ENCODE data around the gene SSTR1. TPM values are rescaled to one million over a fixed set of nuclear protein-coding genes. Genes with fewer than 3 reads are reported as not detected.

The SSTR1 gene
- total RNA-seq, 1 donor from 2014 or later: not detected

- Mint-ChIP-seq H3K4me3 (ENCODE audit: unreplicated experiment) (no peak overlapping the region), H3K27me3 (ENCODE audit: low read depth, unreplicated experiment) (peaks cover 26% of the 10 kb centered on the region), H3K9me3 (ENCODE audit: unreplicated experiment) (peaks cover under 1% of the 10 kb centered on the region), H3K27ac (ENCODE audit: unreplicated experiment) (no peak overlapping the region), H3K36me3 (ENCODE audit: low read depth, unreplicated experiment) (no peaks in the 10 kb centered on the region), H3K4me1 (ENCODE audit: low read depth, unreplicated experiment) (peaks cover 7% of the 10 kb centered on the region)
- H3K9me3 ChIP-seq (ENCODE audit: insufficient read depth, low read depth, low read length): no peaks in the 10 kb centered on the region
- no peak overlapping the region for H3K4me3 ChIP-seq (ENCODE audit: insufficient read depth, low read depth, low read length)
- DNase-seq (ENCODE audit: low read depth): no peak
- no peak overlapping the region for H3K9ac ChIP-seq (ENCODE audit: low read length)
- H3K79me2 ChIP-seq (ENCODE audit: insufficient read depth, low read length): no peaks in the 10 kb centered on the region
- no peak overlapping the region for H2AFZ ChIP-seq (ENCODE audit: low read depth, low read length)
- no peaks in the 10 kb centered on the region for H4K20me1 ChIP-seq (ENCODE audit: insufficient read depth, low read length)
- FAIRE-seq: no peak
- H3K4me2 ChIP-seq (ENCODE audit: low read length): no peak overlapping the region
- H3K4me1 ChIP-seq (ENCODE audit: insufficient read depth, low read length): no peaks in the 10 kb centered on the region
- no peaks in the 10 kb centered on the region for H3K27me3 ChIP-seq (ENCODE audit: insufficient read depth, low read length)
- TF ChIP-seq EZH2 (IDR thresholded peaks at IDR 0.05; ENCODE audit: insufficient read depth, low read length): no peak
- peak; percentile 62 for TF ChIP-seq CTCF (IDR thresholded peaks at IDR 0.05; ENCODE audit: insufficient read depth, low read depth, low read length)
- H3K27ac ChIP-seq (ENCODE audit: low read depth, low read length): no peak overlapping the region
- H3K36me3 ChIP-seq (ENCODE audit: insufficient read depth, low read length): no peaks in the 10 kb centered on the region
These were observed 10.5 kb upstream of the SSTR1 start for GRCh38 chr14:38197001-38197783.

- Histone ChIP-seq H2AFZ (ENCODE audit: low read depth, low read length) (no peak overlapping the region), H3K9me3 (ENCODE audit: insufficient read depth, low read depth, low read length) (no peaks in the 10 kb centered on the region), H3K27ac (ENCODE audit: low read depth, low read length) (no peak overlapping the region), H3K9ac (ENCODE audit: low read length) (no peak overlapping the region), H3K4me1 (ENCODE audit: insufficient read depth, low read length) (no peaks in the 10 kb centered on the region), H3K36me3 (ENCODE audit: insufficient read depth, low read length) (no peaks in the 10 kb centered on the region), H4K20me1 (ENCODE audit: insufficient read depth, low read length) (no peaks in the 10 kb centered on the region), H3K4me3 (ENCODE audit: insufficient read depth, low read depth, low read length) (no peak overlapping the region), H3K27me3 (ENCODE audit: insufficient read depth, low read length) (no peaks in the 10 kb centered on the region), H3K79me2 (ENCODE audit: insufficient read depth, low read length) (no peaks in the 10 kb centered on the region), H3K4me2 (ENCODE audit: low read length) (no peak overlapping the region)
- no peak overlapping the region for H3K27ac Mint-ChIP-seq (ENCODE audit: unreplicated experiment)
- no peaks in the 10 kb centered on the region for H3K9me3 Mint-ChIP-seq (ENCODE audit: unreplicated experiment)
- peak; percentile 69 for DNase-seq (ENCODE audit: low read depth)
- H3K36me3 Mint-ChIP-seq (ENCODE audit: low read depth, unreplicated experiment): no peaks in the 10 kb centered on the region
- peaks cover 19% of the 10 kb centered on the region for H3K27me3 Mint-ChIP-seq (ENCODE audit: low read depth, unreplicated experiment)
- TF ChIP-seq CTCF (IDR thresholded peaks at IDR 0.05; ENCODE audit: insufficient read depth, low read depth, low read length): no peak
- no peak for TF ChIP-seq EZH2 (IDR thresholded peaks at IDR 0.05; ENCODE audit: insufficient read depth, low read length)
- no peak for FAIRE-seq
- peaks cover 4% of the 10 kb centered on the region for H3K4me1 Mint-ChIP-seq (ENCODE audit: low read depth, unreplicated experiment)
- no peak overlapping the region for H3K4me3 Mint-ChIP-seq (ENCODE audit: unreplicated experiment)
These were observed 9.8 kb upstream of the SSTR1 start for GRCh38 chr14:38197784-38198335.

DNA sequence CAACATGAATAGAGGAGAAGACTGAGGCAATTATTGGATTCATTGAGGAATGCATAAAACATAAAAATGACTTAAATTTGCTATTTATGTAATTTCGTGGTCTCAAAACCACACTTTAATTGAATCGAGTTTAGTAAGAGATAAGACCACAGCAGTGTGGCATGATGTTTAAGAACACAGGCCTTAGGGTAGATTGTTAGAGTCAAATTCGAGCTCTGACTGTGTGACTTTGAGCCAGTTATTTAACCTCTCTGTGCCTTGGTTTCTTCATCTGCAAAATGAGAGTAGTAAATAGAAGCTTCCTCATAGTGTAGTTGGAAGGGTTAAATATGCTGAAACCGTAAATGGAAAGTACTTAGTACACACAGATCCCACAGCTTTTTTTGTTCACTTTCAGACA lies 9.3 kb upstream of the SSTR1 start:
- H3K27me3 Mint-ChIP-seq (ENCODE audit: low read depth, unreplicated experiment): peaks cover 15% of the 10 kb centered on the region
- DNase-seq (ENCODE audit: low read depth): no peak
- TF ChIP-seq CTCF (IDR thresholded peaks at IDR 0.05; ENCODE audit: insufficient read depth, low read depth, low read length) (no peak), EZH2 (IDR thresholded peaks at IDR 0.05; ENCODE audit: insufficient read depth, low read length) (no peak)
- Histone ChIP-seq H3K4me2 (ENCODE audit: low read length) (no peak overlapping the region), H4K20me1 (ENCODE audit: insufficient read depth, low read length) (no peaks in the 10 kb centered on the region), H3K9ac (ENCODE audit: low read length) (no peak overlapping the region), H3K4me1 (ENCODE audit: insufficient read depth, low read length) (no peaks in the 10 kb centered on the region), H3K36me3 (ENCODE audit: insufficient read depth, low read length) (no peaks in the 10 kb centered on the region), H2AFZ (ENCODE audit: low read depth, low read length) (no peak overlapping the region), H3K9me3 (ENCODE audit: insufficient read depth, low read depth, low read length) (no peaks in the 10 kb centered on the region), H3K27me3 (ENCODE audit: insufficient read depth, low read length) (no peaks in the 10 kb centered on the region), H3K4me3 (ENCODE audit: insufficient read depth, low read depth, low read length) (no peak overlapping the region), H3K27ac (ENCODE audit: low read depth, low read length) (no peak overlapping the region), H3K79me2 (ENCODE audit: insufficient read depth, low read length) (no peaks in the 10 kb centered on the region)
- no peak overlapping the region for H3K27ac Mint-ChIP-seq (ENCODE audit: unreplicated experiment)
- H3K4me3 Mint-ChIP-seq (ENCODE audit: unreplicated experiment): no peak overlapping the region
- no peaks in the 10 kb centered on the region for H3K36me3 Mint-ChIP-seq (ENCODE audit: low read depth, unreplicated experiment)
- peaks cover 4% of the 10 kb centered on the region for H3K4me1 Mint-ChIP-seq (ENCODE audit: low read depth, unreplicated experiment)
- H3K9me3 Mint-ChIP-seq (ENCODE audit: unreplicated experiment): no peaks in the 10 kb centered on the region
- no peak for FAIRE-seq

Measured in astrocyte (in vitro differentiated cells and primary cell).